ENCODE data around the gene EPSTI1. TPM values are rescaled to one million over a fixed set of nuclear protein-coding genes. Genes with fewer than 3 reads are reported as not detected.

EPSTI1 gene
- total RNA-seq, 3 donors from 2014 or later = 5.0 to 6.6 (median 5.1) TPM

DNA sequence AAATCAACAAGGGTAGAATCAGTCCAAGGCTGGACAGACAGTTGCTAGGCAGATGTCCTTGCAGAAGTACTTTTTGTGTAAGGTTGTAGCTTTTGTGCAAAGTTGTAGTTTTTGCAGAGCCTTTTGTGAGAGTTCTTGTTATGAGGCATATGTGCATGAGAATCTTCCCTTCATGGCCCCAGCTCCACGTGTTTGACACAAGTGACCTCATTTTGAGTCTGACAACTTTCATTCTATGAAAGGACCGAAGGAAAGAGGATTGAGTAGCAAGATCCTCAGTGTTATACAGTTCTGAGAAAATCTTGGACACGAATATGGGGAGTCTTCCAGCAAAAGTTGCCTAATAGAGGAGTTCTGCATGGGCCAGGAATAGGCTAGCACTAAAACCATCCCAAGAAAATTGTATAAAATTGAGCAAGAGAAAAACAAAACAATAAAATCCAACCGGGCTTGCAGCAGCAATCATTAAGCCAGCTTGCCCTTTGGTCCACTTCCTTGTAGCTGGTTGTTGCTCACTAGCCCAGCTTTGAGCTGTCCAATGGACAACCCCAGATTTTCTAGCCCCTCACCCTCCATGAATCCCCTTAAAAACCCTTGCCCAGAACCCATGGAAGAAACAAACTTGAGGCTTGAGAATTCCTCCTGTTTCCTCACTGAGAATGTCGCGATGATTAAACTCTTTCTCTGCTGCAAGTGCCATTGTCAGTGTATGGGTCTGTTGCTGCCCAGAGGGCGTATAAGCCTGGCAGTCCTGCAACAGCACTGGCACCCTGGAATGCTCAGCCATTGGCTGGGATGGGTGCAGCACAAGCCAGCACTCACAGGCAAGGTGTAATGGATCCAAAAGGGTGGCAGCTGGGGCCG is 6.5 kb downstream of the EPSTI1 start:
- TF ChIP-seq, protein P1, sequence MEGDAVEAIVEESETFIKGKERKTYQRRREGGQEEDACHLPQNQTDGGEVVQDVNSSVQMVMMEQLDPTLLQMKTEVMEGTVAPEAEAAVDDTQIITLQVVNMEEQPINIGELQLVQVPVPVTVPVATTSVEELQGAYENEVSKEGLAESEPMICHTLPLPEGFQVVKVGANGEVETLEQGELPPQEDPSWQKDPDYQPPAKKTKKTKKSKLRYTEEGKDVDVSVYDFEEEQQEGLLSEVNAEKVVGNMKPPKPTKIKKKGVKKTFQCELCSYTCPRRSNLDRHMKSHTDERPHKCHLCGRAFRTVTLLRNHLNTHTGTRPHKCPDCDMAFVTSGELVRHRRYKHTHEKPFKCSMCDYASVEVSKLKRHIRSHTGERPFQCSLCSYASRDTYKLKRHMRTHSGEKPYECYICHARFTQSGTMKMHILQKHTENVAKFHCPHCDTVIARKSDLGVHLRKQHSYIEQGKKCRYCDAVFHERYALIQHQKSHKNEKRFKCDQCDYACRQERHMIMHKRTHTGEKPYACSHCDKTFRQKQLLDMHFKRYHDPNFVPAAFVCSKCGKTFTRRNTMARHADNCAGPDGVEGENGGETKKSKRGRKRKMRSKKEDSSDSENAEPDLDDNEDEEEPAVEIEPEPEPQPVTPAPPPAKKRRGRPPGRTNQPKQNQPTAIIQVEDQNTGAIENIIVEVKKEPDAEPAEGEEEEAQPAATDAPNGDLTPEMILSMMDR (IDR thresholded peaks at IDR 0.05) = no peak
- Histone ChIP-seq H3K36me3 (no peaks in the 10 kb centered on the region), H3K4me3 (peak overlapping the region in 1 of 3 donors; percentile 36), H3K27me3 (no peaks in the 10 kb centered on the region), H3K9me3 (no peaks in the 10 kb centered on the region), H3K27ac (peak overlapping the region; percentile 35 to 72), H3K4me1 (peaks cover 0 to 2% of the 10 kb centered on the region in 2 donors)
- intact Hi-C loops (cut with DNase I; ENCODE audit: low total_unique reads) = no loop called here
- DNase-seq (ENCODE audit: low spot score in 2 of 2) = no peak

GRCh38 chr13:42984691-42985090 is 7.3 kb downstream of the EPSTI1 start:
- intact Hi-C loops (cut with DNase I; ENCODE audit: low total_unique reads) = no loop called here
- H3K27me3 ChIP-seq = no peaks in the 10 kb centered on the region
- no peak for TF ChIP-seq POLR2AphosphoS5 (IDR thresholded peaks at IDR 0.05)
- no peak for TF ChIP-seq POLR2A (IDR thresholded peaks at IDR 0.05)
- TF ChIP-seq, protein P1 (IDR thresholded peaks at IDR 0.05) = no peak
- no peak for DNase-seq (ENCODE audit: low spot score in 2 of 2)
- peaks cover 0 to 2% of the 10 kb centered on the region in 2 donors for H3K4me1 ChIP-seq
- H3K36me3 ChIP-seq = no peaks in the 10 kb centered on the region
- no peak overlapping the region for H3K4me3 ChIP-seq
- H3K27ac ChIP-seq = peak overlapping the region in 1 of 2 donors; percentile 12
- H3K9me3 ChIP-seq = no peaks in the 10 kb centered on the region

- H3K27ac ChIP-seq = no peak overlapping the region
- intact Hi-C loops (cut with DNase I; ENCODE audit: low total_unique reads) = no loop called here
- no peak for TF ChIP-seq POLR2AphosphoS5 (IDR thresholded peaks at IDR 0.05)
- TF ChIP-seq, protein P1 (IDR thresholded peaks at IDR 0.05) = no peak
- no peak for TF ChIP-seq POLR2A (IDR thresholded peaks at IDR 0.05)
- no peak for DNase-seq (ENCODE audit: low spot score in 2 of 2)
- H3K36me3 ChIP-seq = no peaks in the 10 kb centered on the region
- no peaks in the 10 kb centered on the region for H3K27me3 ChIP-seq
- H3K4me3 ChIP-seq = no peak overlapping the region
- H3K9me3 ChIP-seq = no peaks in the 10 kb centered on the region
- peaks cover 0 to 2% of the 10 kb centered on the region in 2 donors for H3K4me1 ChIP-seq
Measured at GRCh38 chr13:42984026-42984425, 8.0 kb downstream of the EPSTI1 start.

DNA sequence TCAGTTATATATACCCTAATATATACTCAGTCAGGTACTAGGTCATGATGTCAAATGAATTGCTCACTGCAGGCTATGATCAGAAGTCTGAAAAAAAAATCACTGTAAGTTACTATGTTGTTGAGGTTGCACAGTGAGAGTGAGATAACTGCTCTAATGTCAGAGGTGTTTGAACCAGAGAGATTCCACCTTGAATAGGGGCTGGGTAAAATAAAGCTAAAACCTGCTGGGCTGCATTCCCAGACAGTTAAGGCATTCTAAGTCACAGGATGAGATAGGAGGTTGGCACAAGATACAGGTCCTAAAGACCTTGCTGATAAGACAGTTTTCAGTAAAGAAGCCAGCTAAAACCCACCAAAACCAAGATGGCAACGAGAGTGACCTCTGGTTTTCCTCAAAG is 10.2 kb downstream of the EPSTI1 start:
- no peaks in the 10 kb centered on the region for H3K27me3 ChIP-seq
- no peak overlapping the region for H3K27ac ChIP-seq
- H3K36me3 ChIP-seq = no peaks in the 10 kb centered on the region
- TF ChIP-seq, protein P1 (IDR thresholded peaks at IDR 0.05) = no peak
- TF ChIP-seq POLR2AphosphoS5 (IDR thresholded peaks at IDR 0.05) (no peak), POLR2A (IDR thresholded peaks at IDR 0.05) (no peak)
- intact Hi-C loops (cut with DNase I; ENCODE audit: low total_unique reads) = no loop called here
- no peak for DNase-seq (ENCODE audit: low spot score in 2 of 2)
- H3K9me3 ChIP-seq = no peaks in the 10 kb centered on the region
- H3K4me3 ChIP-seq = no peak overlapping the region
- H3K4me1 ChIP-seq = peaks cover 0 to 2% of the 10 kb centered on the region in 2 donors

- Histone ChIP-seq H3K9me3 (no peaks in the 10 kb centered on the region), H3K27me3 (no peaks in the 10 kb centered on the region), H3K36me3 (no peaks in the 10 kb centered on the region), H3K27ac (no peak overlapping the region), H3K4me1 (peaks cover 0 to 2% of the 10 kb centered on the region in 2 donors), H3K4me3 (no peak overlapping the region)
- DNase-seq (ENCODE audit: low spot score in 2 of 2) = no peak
- no peak for TF ChIP-seq POLR2A (IDR thresholded peaks at IDR 0.05)
- TF ChIP-seq POLR2AphosphoS5 (IDR thresholded peaks at IDR 0.05) = no peak
- TF ChIP-seq, protein P1 (IDR thresholded peaks at IDR 0.05) = no peak
- intact Hi-C loops (cut with DNase I; ENCODE audit: low total_unique reads) = no loop called here
Measured at GRCh38 chr13:42981317-42981716, 10.7 kb downstream of the EPSTI1 start.

Data from breast epithelium (tissue), 4 donors.